CMK (cell line): Measurements from ENCODE around the gene LCE6A.

Source experiments
- DNase-seq: peaks from one replicate; pipeline ENCODE4 v3.0.0-alpha.2; 2010; ENCODE audit warnings: low read depth

The LCE6A gene

GRCh38 chr1:152876827-152877226 lies 34.2 kb downstream of the LCE6A start:
- no peak for DNase-seq

- no peak for DNase-seq
Measured at GRCh38 chr1:152878042-152878441, 35.4 kb downstream of the LCE6A start, which contains the start of gene SMCP. TSS of gene SMCP (plus strand) at chr1:152878322. CDS start at chr1:152884423, 6,101 bp downstream.

- DNase-seq = no peak
Measured at GRCh38 chr1:152879559-152880198, 37.0 kb downstream of the LCE6A start.

- no peak for DNase-seq
Measured at GRCh38 chr1:152880316-152880715, 37.7 kb downstream of the LCE6A start.

GRCh38 chr1:152880907-152881306 lies 38.3 kb downstream of the LCE6A start:
- no peak for DNase-seq

GRCh38 chr1:152884085-152884484 lies 41.4 kb downstream of the LCE6A start:
- no peak for DNase-seq

GRCh38 chr1:152884506-152884905 lies 41.9 kb downstream of the LCE6A start:
- DNase-seq = no peak

- no peak for DNase-seq
Measured at GRCh38 chr1:152884966-152885624, 42.4 kb downstream of the LCE6A start.

- DNase-seq = no peak
Measured at GRCh38 chr1:152886085-152886484, 43.4 kb downstream of the LCE6A start.

- no peak for DNase-seq
Measured at GRCh38 chr1:152886758-152887409, 44.2 kb downstream of the LCE6A start.

GRCh38 chr1:152888126-152888525 lies 45.5 kb downstream of the LCE6A start:
- DNase-seq = no peak
